AG04450 (cell line): Measurements from ENCODE around the gene CNOT4. TPM values are rescaled to one million over a fixed set of nuclear protein-coding genes. Genes with fewer than 3 reads are reported as not detected.

Source experiments
- CTCF ChIA-PET: fragments of 300-600, 350-600 bp; formaldehyde crosslinking; extraction: SDS; loops from one replicate; lab custom pipeline; 2022; ENCODE audit warnings: antibody characterized with exemption, inconsistent platforms; lab: Charles Lee
- POLR2A ChIA-PET: fragments of 350-600 bp; formaldehyde crosslinking; extraction: SDS; loops from one replicate; lab custom pipeline; 2021; ENCODE audit warnings: antibody characterized with exemption, inconsistent platforms; lab: Yijun Ruan, JAX
- DNase-seq: peaks from one replicate; pipeline ENCODE4 v3.0.0-alpha.2; 2011; ENCODE audit warnings: low read depth, low spot score
- H3K27ac ChIP-seq: one replicate; pipeline ENCODE4 v1.5.1; 2012; ENCODE audit warnings: low read depth, low read length, control low read depth
- H3K27me3 ChIP-seq: one replicate; pipeline ENCODE4 v1.6.0; 2012; ENCODE audit warnings: low read length; ENCODE audit not compliant: control insufficient read depth, insufficient read depth
- H3K4me3 ChIP-seq: 2 replicates; pipeline ENCODE4 v1.5.1; 2011; ENCODE audit warnings: mild to moderate bottlenecking, low read depth, low read length, control low read depth
- H3K9me3 ChIP-seq: 2 replicates; pipeline ENCODE4 v1.5.1; 2012; ENCODE audit warnings: low read length; ENCODE audit not compliant: control insufficient read depth, insufficient read depth
- polyA plus RNA-seq: library from polyadenylated mRNA; depleted of rRNA; stranded (reverse); fragments of >200 nt; gene quantifications from 2 replicates; pipeline ENCODE4 v1.2.3, GENCODE V29; 2011
- TF ChIP-seq, protein P1 (sequence below): IDR thresholded peaks from 2 replicates; pipeline ENCODE4 v1.5.1; 2011; ENCODE audit warnings: low read depth, low read length, control low read depth, inconsistent platforms

CNOT4 gene
- polyA plus RNA-seq, 1 experiment, result 17.0 TPM

DNA sequence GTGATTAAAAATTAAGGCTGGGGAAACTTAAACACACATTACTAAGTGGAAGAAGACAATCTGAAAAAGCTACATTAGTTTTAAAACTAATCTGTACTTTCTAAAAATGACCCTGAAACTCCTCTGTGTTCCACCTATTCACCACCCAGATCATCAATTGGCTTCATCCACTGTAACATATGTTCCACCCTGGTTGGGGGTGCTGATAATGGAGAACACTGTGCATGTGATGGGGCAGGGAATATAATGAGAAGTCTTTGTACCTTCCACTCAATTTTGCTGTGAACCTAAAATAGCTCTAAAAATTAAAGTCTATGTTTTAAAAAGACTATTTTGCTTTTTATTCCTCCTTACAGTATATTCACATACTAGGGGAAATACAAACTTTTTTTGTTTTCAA lies 132.7 kb downstream of the CNOT4 start:
- no peak for DNase-seq
- H3K27ac ChIP-seq, result no peak overlapping the region
- ChIA-PET CTCF (interaction anchor here (1.0 kb wide), 1 partner anchor 37 kb away, joined by 3 read pairs; no protein-coding TSS in a partner anchor), POLR2A (no interaction called here)
- TF ChIP-seq, protein P1, sequence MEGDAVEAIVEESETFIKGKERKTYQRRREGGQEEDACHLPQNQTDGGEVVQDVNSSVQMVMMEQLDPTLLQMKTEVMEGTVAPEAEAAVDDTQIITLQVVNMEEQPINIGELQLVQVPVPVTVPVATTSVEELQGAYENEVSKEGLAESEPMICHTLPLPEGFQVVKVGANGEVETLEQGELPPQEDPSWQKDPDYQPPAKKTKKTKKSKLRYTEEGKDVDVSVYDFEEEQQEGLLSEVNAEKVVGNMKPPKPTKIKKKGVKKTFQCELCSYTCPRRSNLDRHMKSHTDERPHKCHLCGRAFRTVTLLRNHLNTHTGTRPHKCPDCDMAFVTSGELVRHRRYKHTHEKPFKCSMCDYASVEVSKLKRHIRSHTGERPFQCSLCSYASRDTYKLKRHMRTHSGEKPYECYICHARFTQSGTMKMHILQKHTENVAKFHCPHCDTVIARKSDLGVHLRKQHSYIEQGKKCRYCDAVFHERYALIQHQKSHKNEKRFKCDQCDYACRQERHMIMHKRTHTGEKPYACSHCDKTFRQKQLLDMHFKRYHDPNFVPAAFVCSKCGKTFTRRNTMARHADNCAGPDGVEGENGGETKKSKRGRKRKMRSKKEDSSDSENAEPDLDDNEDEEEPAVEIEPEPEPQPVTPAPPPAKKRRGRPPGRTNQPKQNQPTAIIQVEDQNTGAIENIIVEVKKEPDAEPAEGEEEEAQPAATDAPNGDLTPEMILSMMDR, result no peak
- H3K9me3 ChIP-seq, result no peaks in the 10 kb centered on the region
- no peaks in the 10 kb centered on the region for H3K27me3 ChIP-seq
- no peak overlapping the region for H3K4me3 ChIP-seq

GRCh38 chr7:135375908-135376699 lies 133.8 kb downstream of the CNOT4 start:
- Histone ChIP-seq H3K27me3 (no peaks in the 10 kb centered on the region), H3K9me3 (no peaks in the 10 kb centered on the region), H3K4me3 (no peak overlapping the region), H3K27ac (no peak overlapping the region)
- ChIA-PET POLR2A (no interaction called here), CTCF (interaction anchor here (0.7 to 1.0 kb wide), 2 partner anchors 38 to 196 kb away, joined by 3 to 4 read pairs; no protein-coding TSS in a partner anchor)
- no peak for DNase-seq
- TF ChIP-seq, protein P1, result no peak

DNA sequence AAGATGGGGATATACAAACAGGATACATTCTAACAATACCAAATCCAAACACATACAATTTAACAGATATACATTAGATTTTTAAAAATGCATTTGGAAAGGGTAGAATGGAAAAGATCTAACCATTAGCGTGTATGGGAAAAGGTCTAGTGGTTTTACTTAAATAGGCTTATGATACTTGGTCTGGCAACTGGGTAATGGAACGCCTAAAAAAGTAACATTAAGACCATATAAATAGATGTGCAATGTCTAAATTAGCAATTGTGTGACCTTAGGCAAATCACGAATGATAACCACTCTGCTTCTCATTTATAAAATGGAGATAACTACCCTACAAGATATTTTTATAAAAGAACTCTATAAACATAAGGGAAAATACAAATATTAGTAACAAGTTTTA lies 135.2 kb downstream of the CNOT4 start:
- no peak overlapping the region for H3K27ac ChIP-seq
- TF ChIP-seq, protein P1, result no peak
- no peaks in the 10 kb centered on the region for H3K9me3 ChIP-seq
- no peak overlapping the region for H3K4me3 ChIP-seq
- no peak for DNase-seq
- CTCF ChIA-PET, result interaction anchor here (1.0 kb wide), 1 partner anchor 101 kb away, joined by 4 read pairs; no protein-coding TSS in a partner anchor
- POLR2A ChIA-PET, result no interaction called here
- no peaks in the 10 kb centered on the region for H3K27me3 ChIP-seq

- POLR2A ChIA-PET, result interaction anchor here (0.7 kb wide), 1 partner anchor 27 kb away, joined by 9 read pairs; no protein-coding TSS in a partner anchor
- Histone ChIP-seq H3K9me3 (no peaks in the 10 kb centered on the region), H3K27me3 (no peaks in the 10 kb centered on the region), H3K4me3 (no peak overlapping the region), H3K27ac (no peak overlapping the region)
- TF ChIP-seq, protein P1, result no peak
- DNase-seq, result no peak
- CTCF ChIA-PET, result interaction anchor here (0.7 kb wide), 2 partner anchors 36 to 42 kb away, joined by 3 read pairs; no protein-coding TSS in a partner anchor
These were observed 137.7 kb downstream of the CNOT4 start for GRCh38 chr7:135372222-135372621.

GRCh38 chr7:135370656-135371055 lies 139.2 kb downstream of the CNOT4 start:
- H3K4me3 ChIP-seq, result no peak overlapping the region
- no peaks in the 10 kb centered on the region for H3K27me3 ChIP-seq
- POLR2A ChIA-PET, result no interaction called here
- TF ChIP-seq, protein P1, result no peak
- H3K27ac ChIP-seq, result no peak overlapping the region
- CTCF ChIA-PET, result no interaction called here
- DNase-seq, result no peak
- no peaks in the 10 kb centered on the region for H3K9me3 ChIP-seq
